Subcutaneous adipose tissue (tissue), 4 donors: ENCODE results near the gene GGTA1. TPM values are rescaled to one million over a fixed set of nuclear protein-coding genes. Genes with fewer than 3 reads are reported as not detected.

Experiments used
- total RNA-seq, 4 donors: library from RNA; depleted of rRNA; stranded (reverse); fragments of >200 nt; gene quantifications; one replicate each; pipeline ENCODE4 v1.1.0, GENCODE V29; 2016
- TF ChIP-seq, protein P1 (sequence below): fragments of 450-650 bp; IDR thresholded peaks from one replicate; pipeline ENCODE4 v1.5.1; 2016; ENCODE audit warnings: low read depth, mild to moderate bottlenecking, control low read depth, antibody characterized with exemption, moderate library complexity

GGTA1 gene
- total RNA-seq, 4 donors from 2014 or later, result 12.4 to 30.9 (median 17.5) TPM

- TF ChIP-seq, protein P1, sequence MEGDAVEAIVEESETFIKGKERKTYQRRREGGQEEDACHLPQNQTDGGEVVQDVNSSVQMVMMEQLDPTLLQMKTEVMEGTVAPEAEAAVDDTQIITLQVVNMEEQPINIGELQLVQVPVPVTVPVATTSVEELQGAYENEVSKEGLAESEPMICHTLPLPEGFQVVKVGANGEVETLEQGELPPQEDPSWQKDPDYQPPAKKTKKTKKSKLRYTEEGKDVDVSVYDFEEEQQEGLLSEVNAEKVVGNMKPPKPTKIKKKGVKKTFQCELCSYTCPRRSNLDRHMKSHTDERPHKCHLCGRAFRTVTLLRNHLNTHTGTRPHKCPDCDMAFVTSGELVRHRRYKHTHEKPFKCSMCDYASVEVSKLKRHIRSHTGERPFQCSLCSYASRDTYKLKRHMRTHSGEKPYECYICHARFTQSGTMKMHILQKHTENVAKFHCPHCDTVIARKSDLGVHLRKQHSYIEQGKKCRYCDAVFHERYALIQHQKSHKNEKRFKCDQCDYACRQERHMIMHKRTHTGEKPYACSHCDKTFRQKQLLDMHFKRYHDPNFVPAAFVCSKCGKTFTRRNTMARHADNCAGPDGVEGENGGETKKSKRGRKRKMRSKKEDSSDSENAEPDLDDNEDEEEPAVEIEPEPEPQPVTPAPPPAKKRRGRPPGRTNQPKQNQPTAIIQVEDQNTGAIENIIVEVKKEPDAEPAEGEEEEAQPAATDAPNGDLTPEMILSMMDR, result no peak
Observed at GRCh38 chr9:121453232-121453892, 46.3 kb downstream of the GGTA1 start.

DNA sequence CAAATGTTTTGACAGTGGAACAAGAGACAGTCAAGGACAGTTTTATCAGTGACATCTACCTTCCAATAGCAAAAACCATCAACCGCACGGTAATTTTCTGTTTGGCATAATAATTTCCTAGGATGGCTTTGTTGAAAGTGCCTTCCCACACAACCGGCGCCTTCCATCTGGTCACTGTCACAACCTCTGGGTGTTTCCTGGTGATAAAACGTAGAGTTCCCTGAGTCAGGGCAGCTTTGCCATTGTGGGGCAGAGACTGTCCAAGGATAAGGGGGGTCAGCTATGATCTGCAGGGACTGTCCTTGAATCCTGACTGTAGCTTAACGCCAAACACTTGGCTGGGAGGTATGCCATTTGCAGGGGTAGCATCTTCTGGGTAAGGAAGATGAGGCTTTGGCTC, 47.6 kb downstream of the GGTA1 start:
- TF ChIP-seq, protein P1, result no peak

GRCh38 chr9:121451586-121451985, 48.1 kb downstream of the GGTA1 start:
- TF ChIP-seq, protein P1, result no peak

DNA sequence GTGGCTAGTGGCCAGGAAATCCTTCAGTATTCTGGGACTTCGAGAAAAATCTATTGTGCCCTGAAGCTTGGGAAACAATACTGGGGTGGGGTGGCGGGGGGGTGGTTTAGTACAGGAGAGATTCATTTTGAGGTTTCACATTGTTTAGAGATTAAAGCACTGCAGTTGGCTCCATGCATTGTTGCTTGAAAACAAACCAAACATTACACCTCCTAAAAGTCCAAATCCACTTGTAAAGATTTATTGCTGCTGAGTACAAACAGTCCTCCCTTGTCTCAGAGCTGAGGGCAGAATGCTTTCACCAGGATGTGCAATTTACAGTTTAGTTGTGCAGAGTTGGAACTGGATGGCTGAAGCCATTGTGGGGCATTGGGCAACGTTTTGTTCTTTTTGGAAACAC, 49.4 kb downstream of the GGTA1 start:
- TF ChIP-seq, protein P1, result no peak

DNA sequence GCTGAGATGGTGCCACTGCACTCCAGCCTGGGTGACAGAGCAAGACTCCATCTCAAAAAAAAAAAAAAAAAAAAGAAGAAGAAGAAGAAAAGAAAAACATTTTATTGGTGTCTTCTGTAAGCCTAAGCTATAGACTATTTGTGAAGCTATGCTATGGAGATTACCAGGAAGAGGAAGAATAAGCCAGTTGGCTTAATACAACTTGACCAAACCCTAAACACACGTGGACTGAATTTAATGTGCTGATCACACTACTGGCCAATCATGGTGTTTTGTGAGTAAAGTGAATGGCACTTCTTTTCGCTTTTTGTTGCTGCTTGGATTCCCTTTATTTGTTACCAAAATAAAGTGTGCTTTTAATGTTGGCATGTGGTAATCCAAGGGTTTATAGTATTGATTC, 49.9 kb downstream of the GGTA1 start:
- TF ChIP-seq, protein P1, result no peak

DNA sequence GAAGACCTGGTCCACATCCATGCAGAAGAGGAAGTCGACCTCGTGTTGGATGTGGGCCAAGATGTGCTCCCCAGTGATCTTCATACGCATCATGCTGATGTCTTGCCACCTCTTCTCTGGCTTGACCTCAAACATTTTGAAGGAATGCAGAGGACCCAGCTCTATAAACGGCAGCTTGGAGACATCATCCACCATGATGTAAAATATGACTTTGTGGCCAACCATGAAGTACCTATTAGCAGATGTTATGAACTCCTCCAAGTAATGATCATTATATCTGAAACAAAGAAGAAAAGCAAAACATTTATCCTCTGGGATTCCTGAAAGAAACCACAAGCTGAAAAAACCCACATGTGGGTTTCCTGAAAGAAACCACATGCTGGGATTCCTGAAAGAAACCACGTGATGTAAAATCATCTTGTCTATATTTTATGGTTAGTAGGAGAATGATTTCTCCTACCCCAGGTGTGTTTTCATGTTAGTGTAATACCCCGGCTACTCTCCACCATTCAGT, 52.3 kb downstream of the GGTA1 start:
- TF ChIP-seq, protein P1, result no peak

DNA sequence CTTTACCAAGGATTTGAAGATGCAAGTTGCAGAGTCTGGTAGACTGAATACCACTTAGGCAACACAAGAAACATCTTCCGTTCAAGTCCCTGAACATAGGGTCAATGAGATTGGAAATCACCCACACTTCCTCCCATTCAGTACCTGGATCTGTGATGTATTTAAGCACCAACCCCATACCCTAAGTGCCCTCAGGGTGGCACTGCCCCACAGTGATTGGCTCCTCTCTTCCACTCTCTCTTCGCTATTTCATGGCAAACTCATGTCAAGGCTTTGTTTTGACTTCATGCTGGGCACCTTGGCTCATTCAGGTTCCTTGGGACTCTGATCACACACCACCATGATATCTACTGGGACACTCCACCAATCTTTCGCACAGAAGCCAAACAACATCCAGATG, 53.7 kb downstream of the GGTA1 start:
- TF ChIP-seq, protein P1, result no peak
